HUES64 (cell line): ENCODE data around the gene MLEC.
A peak's percentile ranks its signal among the peaks of the same experiment; 100 is the strongest.

Experiments
- H3K27ac ChIP-seq: 2 replicates; pipeline ENCODE4 v1.7.0; 2013; ENCODE audit warnings: low read depth, low read length, inconsistent platforms
- H3K27me3 ChIP-seq: 2 replicates; pipeline ENCODE4 v1.6.1; 2013; ENCODE audit warnings: mild to moderate bottlenecking, low read length; ENCODE audit not compliant: insufficient read depth
- H3K36me3 ChIP-seq: 2 replicates; pipeline ENCODE4 v1.6.1; 2013; ENCODE audit warnings: mild to moderate bottlenecking, low read length; ENCODE audit not compliant: insufficient read depth
- H3K4me1 ChIP-seq: 2 replicates; pipeline ENCODE4 v1.6.1; 2013; ENCODE audit warnings: mild to moderate bottlenecking, low read length, moderate library complexity; ENCODE audit not compliant: insufficient read depth
- H3K4me3 ChIP-seq: 2 replicates; pipeline ENCODE4 v1.5.1; 2013; ENCODE audit warnings: mild to moderate bottlenecking, low read length, moderate library complexity
- H3K9ac ChIP-seq: 2 replicates; pipeline ENCODE4 v1.6.1; 2013; ENCODE audit warnings: mild to moderate bottlenecking, low read depth, low read length
- H3K9me3 ChIP-seq: 2 replicates; pipeline ENCODE4 v1.6.1; 2013; ENCODE audit warnings: low read depth, low read length; ENCODE audit not compliant: insufficient read depth
- WGBS: fragments of 150-250, 120-280 bp; methylation state at CpG from one replicate; pipeline ENCODE4 v1.1.7; 2013; ENCODE audit warnings: missing lambda C conversion rate; 5-methylcytosine and 5-hydroxymethylcytosine counted together

MLEC gene

DNA sequence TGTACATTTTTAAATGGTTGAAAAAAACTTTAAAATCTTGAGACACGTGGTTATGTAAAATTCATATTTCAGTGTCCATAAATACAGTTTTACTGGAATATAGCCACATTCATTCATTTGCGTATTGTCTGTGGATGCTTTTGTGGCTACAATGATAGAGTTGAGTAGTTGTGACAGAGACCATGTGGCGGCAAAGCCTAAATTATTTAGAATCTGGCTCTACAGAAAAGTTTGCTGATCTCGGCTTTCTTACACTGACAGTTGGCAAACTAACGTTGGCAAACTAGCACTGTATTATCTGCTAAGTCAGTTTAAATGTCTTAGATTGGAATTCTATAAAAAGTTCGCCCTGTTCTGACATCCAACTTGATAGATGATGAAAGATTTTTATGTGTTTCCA lies 25.7 kb downstream of the MLEC start:
- H3K27ac ChIP-seq, result no peak overlapping the region
- H3K4me1 ChIP-seq, result peaks cover 14% of the 10 kb centered on the region; the same call in 1 of the 2 replicates
- no peak overlapping the region for H3K4me3 ChIP-seq
- H3K36me3 ChIP-seq, result peaks cover 44% of the 10 kb centered on the region
- no peak overlapping the region for H3K9ac ChIP-seq
- no peaks in the 10 kb centered on the region for H3K27me3 ChIP-seq
- WGBS, result 90% methylated on average over 5 of the region's 6 CpGs
- H3K9me3 ChIP-seq, result no peaks in the 10 kb centered on the region

DNA sequence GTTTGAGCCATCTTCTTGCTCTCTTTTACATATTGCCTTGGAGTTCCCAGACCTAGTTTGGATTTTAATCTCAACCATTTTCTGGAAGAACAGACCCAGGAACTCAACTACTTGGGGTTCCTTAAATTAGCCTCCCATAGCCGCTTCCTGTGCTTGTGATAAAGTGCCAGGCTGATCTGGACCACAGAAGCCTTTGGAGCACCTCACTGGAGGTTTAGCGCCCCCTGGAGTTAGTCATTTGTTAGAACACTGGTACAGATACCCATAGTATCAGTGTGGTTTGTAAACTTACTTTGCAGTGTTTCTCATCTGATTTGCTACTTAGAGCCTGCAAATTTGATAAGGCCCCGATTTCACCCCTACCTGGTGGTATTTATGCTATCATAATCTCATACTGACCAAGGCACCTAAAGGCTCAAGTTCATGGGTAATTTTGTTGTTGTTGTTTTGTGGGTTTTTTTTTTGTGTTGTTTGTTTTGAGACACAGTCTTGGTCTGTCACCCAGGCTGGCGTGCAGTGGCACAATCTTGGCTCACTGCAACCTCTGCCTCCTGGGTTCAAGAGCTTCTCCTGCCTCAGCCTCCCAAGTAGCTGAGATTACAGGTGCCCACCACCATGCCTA lies 27.0 kb downstream of the MLEC start:
- H3K4me1 ChIP-seq, result peaks cover 14% of the 10 kb centered on the region; the same call in 1 of the 2 replicates
- no peaks in the 10 kb centered on the region for H3K9me3 ChIP-seq
- WGBS, result 45% methylated on average over 4 of the region's 4 CpGs
- no peak overlapping the region for H3K27ac ChIP-seq
- H3K27me3 ChIP-seq, result no peaks in the 10 kb centered on the region
- no peak overlapping the region for H3K4me3 ChIP-seq
- H3K9ac ChIP-seq, result no peak overlapping the region
- peaks cover 56% of the 10 kb centered on the region for H3K36me3 ChIP-seq

DNA sequence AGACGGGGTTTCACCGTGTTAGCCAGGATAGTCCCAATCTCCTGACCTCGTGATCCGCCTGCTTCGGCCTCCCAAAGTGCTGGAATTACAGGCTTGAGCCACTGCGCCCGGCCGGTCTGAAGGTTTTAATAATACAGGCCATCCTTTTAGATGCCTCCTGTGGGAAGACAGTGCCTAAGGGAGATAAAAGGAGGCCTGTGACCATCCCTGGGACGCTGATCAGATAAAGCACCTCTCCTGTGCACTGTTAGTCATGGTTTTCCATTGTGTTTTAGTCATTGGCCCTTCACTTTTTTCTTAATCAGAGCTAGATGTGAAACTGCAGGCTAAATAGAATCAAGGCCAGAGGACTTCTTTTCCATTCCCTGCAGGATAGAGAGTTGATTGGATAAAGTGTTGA lies 31.1 kb downstream of the MLEC start:
- H3K9me3 ChIP-seq, result no peaks in the 10 kb centered on the region
- 99% methylated on average over 9 of the region's 9 CpGs for WGBS
- no peaks in the 10 kb centered on the region for H3K27me3 ChIP-seq
- H3K27ac ChIP-seq, result no peak overlapping the region
- H3K36me3 ChIP-seq, result peaks cover 92% of the 10 kb centered on the region
- H3K4me1 ChIP-seq, result no peaks in the 10 kb centered on the region
- H3K4me3 ChIP-seq, result no peak overlapping the region
- H3K9ac ChIP-seq, result no peak overlapping the region

DNA sequence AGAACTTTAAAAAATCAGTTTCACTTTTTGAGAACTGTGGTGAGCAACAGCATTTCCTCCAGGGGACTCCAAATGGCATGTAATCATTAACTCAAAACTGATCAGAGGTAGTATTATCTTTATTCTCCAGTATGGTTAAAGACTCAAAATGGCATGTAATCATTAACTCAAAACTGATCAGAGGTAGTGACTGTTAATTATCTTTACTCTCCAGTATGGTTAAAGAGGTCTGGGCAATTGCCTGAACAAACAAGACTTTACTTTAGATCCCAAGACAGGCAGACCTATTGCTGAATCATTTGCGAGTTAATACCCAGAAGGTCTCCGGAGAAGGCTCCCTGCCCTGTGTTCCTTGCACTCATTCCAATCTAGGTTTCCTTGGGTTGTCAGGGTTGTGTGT lies 32.1 kb downstream of the MLEC start:
- H3K36me3 ChIP-seq, result peaks cover 94% of the 10 kb centered on the region
- no peak overlapping the region for H3K4me3 ChIP-seq
- no peaks in the 10 kb centered on the region for H3K9me3 ChIP-seq
- no peak overlapping the region for H3K27ac ChIP-seq
- no peaks in the 10 kb centered on the region for H3K4me1 ChIP-seq
- H3K9ac ChIP-seq, result no peak overlapping the region
- no peaks in the 10 kb centered on the region for H3K27me3 ChIP-seq
- 95% methylated on average over 2 of the region's 2 CpGs for WGBS

GRCh38 chr12:120719496-120720233 lies 32.7 kb downstream of the MLEC start:
- Histone ChIP-seq H3K9me3 (no peaks in the 10 kb centered on the region), H3K27me3 (no peaks in the 10 kb centered on the region), H3K4me3 (no peak overlapping the region), H3K27ac (no peak overlapping the region), H3K9ac (no peak overlapping the region), H3K4me1 (no peaks in the 10 kb centered on the region), H3K36me3 (peaks cover 93% of the 10 kb centered on the region)
- 97% methylated on average over 11 of the region's 11 CpGs for WGBS

- 93% methylated on average over 7 of the region's 7 CpGs for WGBS
- Histone ChIP-seq H3K27ac (no peak overlapping the region), H3K4me1 (no peaks in the 10 kb centered on the region), H3K36me3 (peaks cover 86% of the 10 kb centered on the region), H3K4me3 (no peak overlapping the region), H3K9me3 (no peaks in the 10 kb centered on the region), H3K9ac (no peak overlapping the region), H3K27me3 (no peaks in the 10 kb centered on the region)
Observed at GRCh38 chr12:120720234-120720986, 33.5 kb downstream of the MLEC start.

DNA sequence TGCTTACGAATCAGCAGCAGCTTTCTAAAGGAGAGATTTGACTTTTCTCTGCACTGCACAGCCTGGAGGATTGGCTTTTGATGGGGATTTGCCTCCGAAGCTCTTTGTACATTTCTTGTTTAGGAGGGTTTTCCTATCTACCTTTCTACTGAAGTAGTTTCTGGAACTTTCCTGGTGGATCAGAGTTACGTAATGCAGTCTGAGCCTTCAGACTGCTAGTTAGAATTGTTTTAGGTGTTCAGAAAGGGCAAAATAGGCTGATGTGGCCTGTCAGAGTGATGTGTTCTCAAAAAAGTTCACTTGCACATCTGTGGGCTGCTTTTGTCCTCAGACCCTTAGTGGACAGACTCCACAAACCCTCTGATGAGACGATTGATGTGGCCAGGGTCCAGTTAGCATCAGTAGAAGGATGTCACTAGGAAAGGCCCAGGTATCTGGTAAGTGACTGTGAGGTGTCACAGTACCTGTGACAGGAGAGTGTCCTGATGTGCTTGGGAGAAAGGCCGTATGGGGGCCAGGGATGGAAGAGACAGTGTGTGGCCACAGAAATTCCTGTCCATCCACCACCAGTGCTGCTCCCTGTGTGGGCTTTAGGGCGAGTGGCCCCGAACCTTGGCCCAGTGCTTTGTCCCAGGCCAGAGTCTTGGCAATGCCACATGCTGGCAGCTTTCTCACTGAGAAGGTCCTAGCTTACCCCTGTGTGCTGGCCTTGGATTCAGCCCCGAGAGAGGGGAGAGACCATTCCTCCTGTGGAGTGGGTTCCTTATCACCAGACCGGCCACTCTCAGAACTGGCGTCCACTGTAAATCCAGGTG lies 34.2 kb downstream of the MLEC start:
- no peak overlapping the region for H3K9ac ChIP-seq
- H3K36me3 ChIP-seq, result peaks cover 80% of the 10 kb centered on the region

GRCh38 chr12:120721866-120722265 lies 34.9 kb downstream of the MLEC start:
- Histone ChIP-seq H3K36me3 (peaks cover 73% of the 10 kb centered on the region), H3K27me3 (peaks cover 7% of the 10 kb centered on the region; the same call in 1 of the 2 replicates), H3K4me1 (no peaks in the 10 kb centered on the region), H3K4me3 (no peak overlapping the region), H3K9ac (no peak overlapping the region), H3K9me3 (no peaks in the 10 kb centered on the region), H3K27ac (no peak overlapping the region)
- WGBS, result 93% methylated on average over 3 of the region's 3 CpGs

More for the DNA sequence above, 34.2 kb downstream of the MLEC start:
- H3K9me3 ChIP-seq, result no peaks in the 10 kb centered on the region
- WGBS, result 95% methylated on average over 10 of the region's 10 CpGs
- peaks cover 3% of the 10 kb centered on the region; the same call in 1 of the 2 replicates for H3K27me3 ChIP-seq
- H3K4me1 ChIP-seq, result no peaks in the 10 kb centered on the region
- H3K27ac ChIP-seq, result no peak overlapping the region
- no peak overlapping the region for H3K4me3 ChIP-seq

GRCh38 chr12:120722784-120723183 lies 35.8 kb downstream of the MLEC start:
- WGBS, result 96% methylated on average over 2 of the region's 2 CpGs
- H3K4me1 ChIP-seq, result no peaks in the 10 kb centered on the region
- no peak overlapping the region for H3K9ac ChIP-seq
- peaks cover 7% of the 10 kb centered on the region; the same call in 1 of the 2 replicates for H3K27me3 ChIP-seq
- H3K4me3 ChIP-seq, result no peak overlapping the region
- peaks cover 68% of the 10 kb centered on the region for H3K36me3 ChIP-seq
- H3K9me3 ChIP-seq, result no peaks in the 10 kb centered on the region
- no peak overlapping the region for H3K27ac ChIP-seq

DNA sequence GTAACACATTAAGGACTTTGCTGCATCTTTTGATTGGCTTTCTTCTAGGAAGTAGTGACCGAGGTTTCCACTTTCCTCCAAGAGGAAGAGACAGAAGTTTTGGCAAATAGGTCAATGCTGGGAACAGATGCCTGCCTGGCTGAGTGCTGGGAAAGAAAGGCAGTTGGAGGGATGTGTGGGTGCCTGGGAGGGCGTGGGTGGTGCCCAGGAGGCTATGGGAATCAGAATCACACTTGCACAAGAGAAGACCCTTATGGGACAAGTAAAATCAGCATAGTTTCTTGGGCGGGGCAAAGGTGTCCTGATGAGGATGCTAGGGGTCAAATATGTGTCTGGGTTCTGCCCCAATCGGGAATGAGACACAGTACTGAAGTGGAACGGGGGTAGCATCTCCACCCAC lies 37.8 kb downstream of the MLEC start:
- Histone ChIP-seq H3K4me3 (peak overlapping the region; percentile 70; the same call in 1 of the 2 replicates), H3K9me3 (no peaks in the 10 kb centered on the region), H3K36me3 (peaks cover 49% of the 10 kb centered on the region), H3K27me3 (peaks cover 7% of the 10 kb centered on the region; the same call in 1 of the 2 replicates), H3K27ac (no peak overlapping the region), H3K4me1 (no peaks in the 10 kb centered on the region), H3K9ac (no peak overlapping the region)
- 87% methylated on average over 5 of the region's 5 CpGs for WGBS
